CD1c-positive myeloid dendritic cell (primary cell): ENCODE measurements around the gene SYNE1.
A peak's percentile ranks its signal among the peaks of the same experiment; 100 is the strongest.
"Not testable (repeated sequence)": the region's sequence is repeated elsewhere in the genome, so short reads cannot be mapped to it uniquely, and the experiment has no call there.

Source experiments
- DNase-seq: peaks from one replicate; pipeline ENCODE4 v3.0.0-alpha.2; 2016; ENCODE audit errors: extremely low spot score

Gene SYNE1

DNA sequence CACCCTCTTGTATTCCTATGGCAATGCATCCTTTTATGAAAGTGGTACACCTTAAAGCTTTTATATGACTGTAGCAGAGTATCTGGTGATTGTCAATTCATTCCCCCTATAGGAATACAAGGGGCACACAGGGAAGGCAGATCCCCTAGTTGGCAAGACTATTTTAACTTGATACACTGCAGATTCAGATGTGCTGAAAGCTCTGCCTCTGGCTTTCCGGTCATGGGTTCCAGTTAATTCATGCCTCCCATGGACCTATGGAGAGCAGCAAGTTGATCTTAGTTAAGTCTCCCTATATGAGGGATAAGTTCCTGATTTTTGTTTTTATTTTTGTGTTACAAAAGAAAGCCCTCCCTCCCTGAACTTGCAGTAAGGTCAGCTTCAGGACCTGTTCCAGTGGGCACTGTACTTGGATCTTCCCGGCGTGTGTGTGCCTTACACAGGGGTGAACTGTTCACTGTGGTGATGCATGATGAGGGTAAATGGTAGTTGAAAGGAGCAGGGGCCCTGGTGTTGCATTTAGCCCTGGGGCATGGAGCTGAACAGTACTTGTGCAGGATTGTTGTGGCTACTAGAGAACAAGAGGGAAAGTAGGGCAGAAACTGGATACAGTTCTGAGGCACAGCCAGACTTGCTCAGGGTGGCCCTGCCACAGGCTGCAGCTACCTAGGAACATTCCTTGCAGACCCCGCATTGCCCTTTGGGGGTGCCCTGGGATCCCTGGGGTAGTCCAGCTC, 537.5 kb downstream of the SYNE1 start:
- peak; percentile 18 for DNase-seq

- DNase-seq, result no peak
These were observed 538.5 kb downstream of the SYNE1 start for GRCh38 chr6:152098683-152099082.

DNA sequence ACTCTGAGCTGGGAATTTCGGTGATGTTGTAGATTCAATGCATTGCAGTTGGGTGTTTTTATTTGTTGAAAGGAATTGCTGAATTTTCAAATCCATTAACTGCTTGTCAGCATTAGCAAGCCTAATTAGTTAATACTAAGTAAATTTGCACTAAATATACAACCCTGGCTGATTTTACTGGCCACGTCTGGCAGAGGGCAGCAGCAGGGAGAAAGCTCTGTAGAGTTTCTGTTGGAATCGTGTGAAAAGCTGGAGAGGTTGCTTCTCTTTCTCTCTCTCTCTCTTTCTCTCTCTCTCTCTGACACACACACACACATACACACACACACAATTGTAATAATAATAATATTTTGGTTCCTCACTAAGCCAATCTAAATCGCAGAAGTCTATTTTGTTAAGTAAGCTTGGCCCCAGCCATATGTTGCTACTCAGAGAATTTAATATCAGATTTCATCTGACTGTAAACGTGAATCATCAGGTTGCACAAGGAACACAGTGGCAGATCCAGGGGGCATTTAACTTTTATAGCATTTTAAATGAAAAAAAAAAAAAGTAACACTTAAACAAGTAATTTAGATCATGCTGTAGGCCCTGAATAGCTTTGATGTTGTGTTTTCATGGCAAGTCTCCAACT, 540.2 kb downstream of the SYNE1 start:
- DNase-seq, result no peak

GRCh38 chr6:152094992-152095592, 542.1 kb downstream of the SYNE1 start:
- peak; percentile 90 for DNase-seq

DNA sequence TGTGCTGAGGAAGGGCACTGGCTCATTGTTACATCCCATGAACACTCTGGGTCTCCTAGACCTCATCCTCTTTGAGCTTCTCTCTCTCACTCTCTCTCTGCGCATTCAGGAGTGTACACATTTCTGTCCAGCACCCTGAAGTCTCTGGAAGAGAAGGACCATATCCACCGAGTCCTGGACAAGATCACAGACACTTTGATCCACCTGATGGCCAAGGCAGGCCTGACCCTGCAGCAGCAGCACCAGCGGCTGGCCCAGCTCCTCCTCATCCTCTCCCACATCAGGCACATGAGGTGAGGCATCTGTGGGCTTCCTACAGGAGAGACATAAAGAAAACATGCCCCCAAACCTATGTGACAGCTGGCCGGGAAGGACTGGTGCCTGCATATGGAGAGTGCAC, 542.9 kb downstream of the SYNE1 start:
- DNase-seq, result no peak

DNA sequence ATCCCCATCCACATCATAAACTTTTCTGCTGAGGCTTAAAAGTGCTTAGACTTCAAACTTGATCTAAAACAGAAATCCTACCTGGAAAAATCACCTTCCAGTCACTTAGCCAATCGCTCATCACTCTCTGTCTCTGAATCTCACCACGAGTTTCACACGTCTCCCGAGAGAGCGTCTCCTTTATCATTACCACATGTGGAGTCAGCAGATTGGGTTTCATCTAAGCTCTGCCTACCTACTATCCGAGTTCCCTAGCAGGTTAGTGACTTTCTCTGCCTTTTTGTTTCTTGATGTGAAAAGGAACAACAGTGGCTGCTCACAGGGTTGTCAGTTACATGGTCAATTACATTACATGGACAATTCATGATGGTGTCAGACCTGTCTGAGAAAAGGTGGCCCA, 543.5 kb downstream of the SYNE1 start:
- DNase-seq, result no peak

DNA sequence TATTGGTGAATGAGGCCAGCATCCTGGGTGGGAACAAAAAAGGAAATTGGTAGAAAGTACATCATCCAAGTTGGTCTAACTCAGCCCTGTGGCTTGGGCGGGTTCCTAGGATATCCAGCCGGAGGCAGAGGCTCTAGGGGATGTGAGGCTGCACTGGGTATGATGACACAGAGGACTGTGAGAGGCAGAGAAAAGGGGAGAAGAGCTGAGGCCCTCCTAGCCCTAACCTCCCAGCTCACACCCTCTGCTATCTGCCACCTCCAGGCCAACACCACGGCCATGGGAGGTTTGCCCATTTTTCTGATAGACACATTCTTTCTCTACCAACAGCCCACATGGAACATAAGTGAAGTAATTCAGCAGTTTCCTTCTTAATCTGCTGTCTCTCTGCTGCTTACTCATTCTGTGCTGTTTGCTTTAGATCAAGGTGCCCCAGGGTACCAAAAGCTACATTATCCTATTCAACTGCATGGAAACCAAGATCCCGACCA, 545.3 kb downstream of the SYNE1 start:
- no peak for DNase-seq

DNA sequence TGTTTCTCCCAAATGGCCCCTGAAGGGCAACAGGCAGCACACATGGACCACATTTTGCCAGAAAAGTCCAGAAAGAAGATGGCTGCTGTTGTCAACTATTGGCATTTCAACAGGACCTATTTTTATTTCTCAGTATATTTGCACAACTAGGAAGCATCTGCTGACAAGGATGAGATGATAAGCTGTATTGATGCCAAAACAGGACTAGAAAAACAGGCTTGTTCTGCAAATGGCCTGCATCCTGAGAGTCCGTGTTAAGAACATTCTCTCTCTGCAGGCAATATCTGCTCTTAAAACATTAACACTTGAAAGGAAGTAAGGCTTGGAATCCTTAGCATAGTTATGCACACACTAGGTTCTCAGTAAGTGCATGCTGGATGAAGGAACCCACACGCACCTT, 546.0 kb downstream of the SYNE1 start:
- DNase-seq, result no peak

- DNase-seq, result no peak
These were observed 547.2 kb downstream of the SYNE1 start for GRCh38 chr6:152089992-152090391.

GRCh38 chr6:152087701-152088100, 549.5 kb downstream of the SYNE1 start:
- DNase-seq, result no peak

- no peak for DNase-seq
These were observed 550.1 kb downstream of the SYNE1 start for GRCh38 chr6:152087096-152087495.

- DNase-seq, result no peak
These were observed 550.8 kb downstream of the SYNE1 start for GRCh38 chr6:152086223-152086873.

GRCh38 chr6:152085451-152085921, 551.7 kb downstream of the SYNE1 start:
- no peak for DNase-seq

DNA sequence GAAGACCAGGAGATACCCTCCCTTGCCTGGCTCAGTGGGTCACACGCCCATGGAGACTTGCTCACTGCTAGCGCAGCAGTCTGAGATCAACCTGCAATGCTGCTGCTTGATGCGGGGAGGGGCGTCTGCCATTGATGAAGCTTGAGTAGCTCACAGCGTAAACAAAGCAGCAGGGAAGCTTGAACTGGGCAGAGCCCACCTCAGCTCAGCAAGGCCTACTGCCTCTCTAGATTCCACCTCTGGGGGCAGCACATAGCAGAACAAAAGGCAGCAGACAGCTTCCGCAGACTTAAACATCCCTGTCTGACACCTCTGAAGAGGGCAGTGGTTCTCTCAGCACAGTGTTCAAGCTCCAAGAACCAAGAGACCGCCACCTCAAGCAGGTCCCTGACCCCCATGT, 558.4 kb downstream of the SYNE1 start:
- no peak for DNase-seq

- peak; percentile 50 for DNase-seq
These were observed 559.2 kb downstream of the SYNE1 start for GRCh38 chr6:152078001-152078400.

- not testable (repeated sequence) for DNase-seq
These were observed 560.9 kb downstream of the SYNE1 start for GRCh38 chr6:152076242-152076641.

GRCh38 chr6:152071843-152072242, 565.3 kb downstream of the SYNE1 start:
- DNase-seq, result no peak
